GM12878 (cell line): ENCODE results near the gene XPO5. TPM values are rescaled to one million over a fixed set of nuclear protein-coding genes. Genes with fewer than 3 reads are reported as not detected.
A peak's percentile ranks its signal among the peaks of the same experiment; 100 is the strongest.

Experiments
- ATF7 ChIP-seq: fragments of 450-650 bp; IDR thresholded peaks from 2 replicates; pipeline ENCODE4 v1.6.1; 2016; ENCODE audit warnings: low read depth, mild to moderate bottlenecking
- CHD2 ChIP-seq: IDR thresholded peaks from 2 replicates; pipeline ENCODE4 v1.6.1; 2011; ENCODE audit warnings: low read depth, low read length, improper control_type of control experiment, borderline replicate concordance
- KDM1A ChIP-seq: fragments of 200-600 bp; sonication (generic); IDR thresholded peaks from 2 replicates; pipeline ENCODE4 v1.6.1; 2016; ENCODE audit warnings: borderline replicate concordance
- MEF2B ChIP-seq: fragments of 450-650 bp; IDR thresholded peaks from 2 replicates; pipeline ENCODE4 v1.6.1; 2018; ENCODE audit warnings: mild to moderate bottlenecking, moderate library complexity; ENCODE audit not compliant: partially characterized antibody, poor library complexity, severe bottlenecking
- PAX5 ChIP-seq: IDR thresholded peaks from 2 replicates; pipeline ENCODE4 v1.6.1; 2011; ENCODE audit warnings: low read depth, low read length, borderline replicate concordance
- SMAD1 ChIP-seq: fragments of 450-650 bp; IDR thresholded peaks from 2 replicates; pipeline ENCODE4 v1.6.1; 2018; ENCODE audit warnings: mild to moderate bottlenecking, low read depth; ENCODE audit not compliant: partially characterized antibody
- SMAD5 ChIP-seq: IDR thresholded peaks from 2 replicates; pipeline ENCODE4 v1.6.1; 2016; ENCODE audit warnings: antibody characterized with exemption, low read depth
- SMC3 ChIP-seq: IDR thresholded peaks from 2 replicates; pipeline ENCODE4 v1.6.1; 2011; ENCODE audit warnings: low read length, improper control_type of control experiment, borderline replicate concordance
- SREBF2 ChIP-seq: IDR thresholded peaks from 2 replicates; pipeline ENCODE4 v1.6.1; 2012; ENCODE audit warnings: mild to moderate bottlenecking, low read length
- SRF ChIP-seq, 2 experiments: IDR thresholded peaks; 2 replicates each; pipeline ENCODE4 v1.6.1; 2011; ENCODE audit warnings: low read depth in 2 of 2, low read length in 2 of 2, mild to moderate bottlenecking in 1 of 2, moderate library complexity in 1 of 2
- SUPT20H ChIP-seq: IDR thresholded peaks from 2 replicates; pipeline ENCODE4 v1.6.1; 2011; ENCODE audit warnings: low read depth, mild to moderate bottlenecking, low read length, moderate library complexity, borderline replicate concordance; ENCODE audit not compliant: control insufficient read depth
- TCF7 ChIP-seq: IDR thresholded peaks from 2 replicates; pipeline ENCODE4 v1.6.1; 2014; ENCODE audit warnings: antibody characterized with exemption, borderline replicate concordance
- WRNIP1 ChIP-seq: IDR thresholded peaks from 2 replicates; pipeline ENCODE4 v1.6.1; 2011; ENCODE audit warnings: low read depth, low read length, improper control_type of control experiment, borderline replicate concordance
- ZBTB40 ChIP-seq: fragments of 450-650 bp; IDR thresholded peaks from 2 replicates; pipeline ENCODE4 v1.6.1; 2016; ENCODE audit warnings: mild to moderate bottlenecking, moderate library complexity, borderline replicate concordance
- ZNF217 ChIP-seq: fragments of 450-650 bp; IDR thresholded peaks from 2 replicates; pipeline ENCODE4 v1.6.1; 2017; ENCODE audit warnings: antibody characterized with exemption, mild to moderate bottlenecking
- ZNF24 ChIP-seq: fragments of 450-650 bp; IDR thresholded peaks from 2 replicates; pipeline ENCODE4 v1.6.1; 2017; ENCODE audit warnings: antibody characterized with exemption, mild to moderate bottlenecking
- polyA plus RNA-seq, 11 experiments: library from polyadenylated mRNA; depleted of rRNA in 4 of 11; unstranded in 6 of 11; stranded (reverse) in 5 of 11; fragments of >200 nt; fragmentation: Nextera tagmentation in 4 of 11; fragmentation: Illumina TruSeq in 1 of 11; extraction: Ambion mirVana in 4 of 11; extraction: Trizol in 1 of 11; gene quantifications; 1 replicate in 1 of 11; 2 replicates in 10 of 11; pipeline versions ENCODE4 v1.2.1 to v1.2.3, GENCODE V29; 2011 to 2016; ENCODE audit warnings: inconsistent platforms in 2 of 11, missing spikeins in 2 of 11, low read depth in 1 of 11
- total RNA-seq, 4 experiments: library from RNA; depleted of rRNA in 3 of 4; stranded (reverse); fragments of >200 nt in 3 of 4; fragmentation: Illumina TruSeq in 1 of 4; extraction: Trizol in 1 of 4; gene quantifications; 2 replicates each; pipeline versions ENCODE4 v1.2.1 to v1.2.3, GENCODE V29; 2013 to 2021
- TF ChIP-seq, protein P1 (sequence below): fragments of 450-650 bp; IDR thresholded peaks from 2 replicates; pipeline ENCODE4 v1.6.1; 2016; ENCODE audit warnings: mild to moderate bottlenecking
- TF ChIP-seq, protein P2 (sequence below): fragments of 450-650 bp; IDR thresholded peaks from 2 replicates; pipeline ENCODE4 v1.6.1; 2017; ENCODE audit warnings: mild to moderate bottlenecking, low read depth, inconsistent platforms; ENCODE audit not compliant: poor library complexity, severe bottlenecking
- TF ChIP-seq, protein P3 (sequence below): fragments of 450-650 bp; IDR thresholded peaks from 2 replicates; pipeline ENCODE4 v1.6.1; 2014; ENCODE audit warnings: mild to moderate bottlenecking

XPO5 gene
- total and polyA plus RNA-seq, 10 of the 15 experiments (the other 5 are each of a cell fraction or from before 2014, with no cell fraction given) = 11.3 to 76.0 (median 41.6) TPM

- TF ChIP-seq TCF7 = no peak
- no peak for TF ChIP-seq SMAD5
- no peak for TF ChIP-seq KDM1A
- TF ChIP-seq ATF7 = no peak
- no peak for TF ChIP-seq WRNIP1
- TF ChIP-seq ZBTB40 = no peak
- no peak for TF ChIP-seq SMC3
- TF ChIP-seq CHD2 = no peak
- no peak for TF ChIP-seq SREBF2
- no peak for TF ChIP-seq ZNF24
- TF ChIP-seq, protein P1, sequence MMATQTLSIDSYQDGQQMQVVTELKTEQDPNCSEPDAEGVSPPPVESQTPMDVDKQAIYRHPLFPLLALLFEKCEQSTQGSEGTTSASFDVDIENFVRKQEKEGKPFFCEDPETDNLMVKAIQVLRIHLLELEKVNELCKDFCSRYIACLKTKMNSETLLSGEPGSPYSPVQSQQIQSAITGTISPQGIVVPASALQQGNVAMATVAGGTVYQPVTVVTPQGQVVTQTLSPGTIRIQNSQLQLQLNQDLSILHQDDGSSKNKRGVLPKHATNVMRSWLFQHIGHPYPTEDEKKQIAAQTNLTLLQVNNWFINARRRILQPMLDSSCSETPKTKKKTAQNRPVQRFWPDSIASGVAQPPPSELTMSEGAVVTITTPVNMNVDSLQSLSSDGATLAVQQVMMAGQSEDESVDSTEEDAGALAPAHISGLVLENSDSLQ = no peak
- TF ChIP-seq, protein P2, sequence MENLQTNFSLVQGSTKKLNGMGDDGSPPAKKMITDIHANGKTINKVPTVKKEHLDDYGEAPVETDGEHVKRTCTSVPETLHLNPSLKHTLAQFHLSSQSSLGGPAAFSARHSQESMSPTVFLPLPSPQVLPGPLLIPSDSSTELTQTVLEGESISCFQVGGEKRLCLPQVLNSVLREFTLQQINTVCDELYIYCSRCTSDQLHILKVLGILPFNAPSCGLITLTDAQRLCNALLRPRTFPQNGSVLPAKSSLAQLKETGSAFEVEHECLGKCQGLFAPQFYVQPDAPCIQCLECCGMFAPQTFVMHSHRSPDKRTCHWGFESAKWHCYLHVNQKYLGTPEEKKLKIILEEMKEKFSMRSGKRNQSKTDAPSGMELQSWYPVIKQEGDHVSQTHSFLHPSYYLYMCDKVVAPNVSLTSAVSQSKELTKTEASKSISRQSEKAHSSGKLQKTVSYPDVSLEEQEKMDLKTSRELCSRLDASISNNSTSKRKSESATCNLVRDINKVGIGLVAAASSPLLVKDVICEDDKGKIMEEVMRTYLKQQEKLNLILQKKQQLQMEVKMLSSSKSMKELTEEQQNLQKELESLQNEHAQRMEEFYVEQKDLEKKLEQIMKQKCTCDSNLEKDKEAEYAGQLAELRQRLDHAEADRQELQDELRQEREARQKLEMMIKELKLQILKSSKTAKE = peak; percentile 36
- no peak for TF ChIP-seq SRF (IDR thresholded peaks at IDR 0.05; ENCODE audit: low read depth in 2 of 2, low read length in 2 of 2)
- peak; percentile 49; the same call in 1 of the 2 replicates for TF ChIP-seq PAX5
- TF ChIP-seq SMAD1 = no peak
- no peak for TF ChIP-seq ZNF217
- no peak for TF ChIP-seq SUPT20H
- TF ChIP-seq MEF2B = peak; percentile 33
- TF ChIP-seq, protein P3, sequence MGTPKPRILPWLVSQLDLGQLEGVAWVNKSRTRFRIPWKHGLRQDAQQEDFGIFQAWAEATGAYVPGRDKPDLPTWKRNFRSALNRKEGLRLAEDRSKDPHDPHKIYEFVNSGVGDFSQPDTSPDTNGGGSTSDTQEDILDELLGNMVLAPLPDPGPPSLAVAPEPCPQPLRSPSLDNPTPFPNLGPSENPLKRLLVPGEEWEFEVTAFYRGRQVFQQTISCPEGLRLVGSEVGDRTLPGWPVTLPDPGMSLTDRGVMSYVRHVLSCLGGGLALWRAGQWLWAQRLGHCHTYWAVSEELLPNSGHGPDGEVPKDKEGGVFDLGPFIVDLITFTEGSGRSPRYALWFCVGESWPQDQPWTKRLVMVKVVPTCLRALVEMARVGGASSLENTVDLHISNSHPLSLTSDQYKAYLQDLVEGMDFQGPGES = no peak
Measured at GRCh38 chr6:43541774-43542471, 33.9 kb downstream of the XPO5 start (continued).
